GM12872 (cell line): ENCODE results near the gene ZNF433.
A peak's percentile ranks its signal among the peaks of the same experiment; 100 is the strongest.

Experiments
- CTCF ChIP-seq: IDR thresholded peaks from 3 replicates; pipeline ENCODE4 v1.5.1; 2011; ENCODE audit warnings: low read depth, mild to moderate bottlenecking, low read length, moderate library complexity; ENCODE audit not compliant: insufficient read depth

ZNF433 gene

GRCh38 chr19:12015015-12015752 is 20.3 kb downstream of the ZNF433 start:
- TF ChIP-seq CTCF: no peak

- no peak for TF ChIP-seq CTCF
Observed at GRCh38 chr19:12000152-12000981, 35.1 kb downstream of the ZNF433 start.

GRCh38 chr19:11995174-11995573 is 40.3 kb downstream of the ZNF433 start:
- TF ChIP-seq CTCF: no peak

- TF ChIP-seq CTCF: no peak
Observed at GRCh38 chr19:11989112-11989456, 46.4 kb downstream of the ZNF433 start.

- no peak for TF ChIP-seq CTCF
Observed at GRCh38 chr19:11987405-11988281, 47.8 kb downstream of the ZNF433 start.

GRCh38 chr19:11986754-11987153 is 48.7 kb downstream of the ZNF433 start:
- no peak for TF ChIP-seq CTCF

GRCh38 chr19:11984986-11985385 is 50.5 kb downstream of the ZNF433 start:
- TF ChIP-seq CTCF: peak; percentile 42; the same call in 2 of the 3 replicates
